GM12874 (cell line): ENCODE data around the gene RUNX2.

ENCODE experiments used
- TF ChIP-seq, protein P1 (sequence below): IDR thresholded peaks from 2 replicates; pipeline ENCODE4 v1.5.1; 2011; ENCODE audit warnings: low read depth, mild to moderate bottlenecking, control low read depth, low read length, moderate library complexity; ENCODE audit not compliant: insufficient read depth

Gene RUNX2

DNA sequence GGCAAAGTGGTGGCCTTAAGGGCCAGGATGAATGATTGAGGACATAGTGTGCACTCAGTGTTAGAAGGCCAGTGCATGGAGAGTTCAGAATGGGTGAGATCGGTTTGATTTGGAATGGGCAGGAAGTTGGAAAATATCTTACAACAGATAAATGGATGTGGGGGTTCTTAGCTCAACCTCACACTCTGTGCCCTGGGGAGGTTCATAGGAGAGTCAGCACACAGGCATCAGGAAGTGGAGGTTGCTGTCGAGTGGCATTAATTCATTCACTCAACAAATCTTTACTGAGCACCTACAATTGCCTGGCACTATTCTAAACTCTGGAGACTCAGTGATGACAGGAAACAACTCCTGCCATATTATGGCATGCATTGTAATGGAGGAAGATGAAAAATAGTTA lies 363.3 kb downstream of the RUNX2 start:
- TF ChIP-seq, protein P1, sequence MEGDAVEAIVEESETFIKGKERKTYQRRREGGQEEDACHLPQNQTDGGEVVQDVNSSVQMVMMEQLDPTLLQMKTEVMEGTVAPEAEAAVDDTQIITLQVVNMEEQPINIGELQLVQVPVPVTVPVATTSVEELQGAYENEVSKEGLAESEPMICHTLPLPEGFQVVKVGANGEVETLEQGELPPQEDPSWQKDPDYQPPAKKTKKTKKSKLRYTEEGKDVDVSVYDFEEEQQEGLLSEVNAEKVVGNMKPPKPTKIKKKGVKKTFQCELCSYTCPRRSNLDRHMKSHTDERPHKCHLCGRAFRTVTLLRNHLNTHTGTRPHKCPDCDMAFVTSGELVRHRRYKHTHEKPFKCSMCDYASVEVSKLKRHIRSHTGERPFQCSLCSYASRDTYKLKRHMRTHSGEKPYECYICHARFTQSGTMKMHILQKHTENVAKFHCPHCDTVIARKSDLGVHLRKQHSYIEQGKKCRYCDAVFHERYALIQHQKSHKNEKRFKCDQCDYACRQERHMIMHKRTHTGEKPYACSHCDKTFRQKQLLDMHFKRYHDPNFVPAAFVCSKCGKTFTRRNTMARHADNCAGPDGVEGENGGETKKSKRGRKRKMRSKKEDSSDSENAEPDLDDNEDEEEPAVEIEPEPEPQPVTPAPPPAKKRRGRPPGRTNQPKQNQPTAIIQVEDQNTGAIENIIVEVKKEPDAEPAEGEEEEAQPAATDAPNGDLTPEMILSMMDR, result no peak

DNA sequence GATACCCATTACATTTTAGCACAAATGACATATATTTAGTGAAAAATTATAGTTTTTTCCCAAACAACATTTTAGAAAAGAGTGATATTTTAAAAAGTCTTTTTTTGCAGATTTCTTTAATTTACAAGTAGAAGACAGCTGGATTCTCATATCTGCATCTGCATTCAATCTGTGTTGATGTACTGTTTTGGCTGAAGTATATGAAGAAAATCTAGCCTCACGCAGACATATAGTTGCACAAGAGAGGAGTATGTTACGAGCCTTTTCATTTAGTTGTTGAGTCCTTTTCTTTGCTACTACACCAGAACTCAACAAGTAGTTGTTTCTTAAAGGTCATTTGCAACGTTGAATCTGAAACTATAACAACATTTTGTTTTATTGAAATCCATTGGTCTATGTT lies 363.9 kb downstream of the RUNX2 start:
- TF ChIP-seq, protein P1, result no peak

DNA sequence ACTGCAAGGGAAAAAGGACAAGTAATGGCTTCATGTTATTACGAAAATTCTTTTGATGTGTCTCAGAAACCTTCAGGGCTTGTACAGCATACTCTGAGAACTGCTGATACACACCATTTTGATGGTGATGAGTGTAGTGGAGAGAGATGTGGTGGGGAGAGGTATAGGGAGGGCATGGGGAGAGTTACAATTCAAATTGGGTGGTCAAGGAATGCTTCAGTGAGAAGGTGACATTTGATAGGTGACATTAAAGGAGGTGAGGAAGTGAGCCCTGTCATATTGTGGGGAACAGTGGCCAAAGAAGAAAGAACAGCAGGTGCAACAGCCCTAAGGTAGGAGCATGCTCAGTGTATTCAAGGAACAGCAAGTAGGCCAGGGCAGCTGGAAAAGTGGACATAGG lies 368.6 kb downstream of the RUNX2 start:
- TF ChIP-seq, protein P1, result no peak

DNA sequence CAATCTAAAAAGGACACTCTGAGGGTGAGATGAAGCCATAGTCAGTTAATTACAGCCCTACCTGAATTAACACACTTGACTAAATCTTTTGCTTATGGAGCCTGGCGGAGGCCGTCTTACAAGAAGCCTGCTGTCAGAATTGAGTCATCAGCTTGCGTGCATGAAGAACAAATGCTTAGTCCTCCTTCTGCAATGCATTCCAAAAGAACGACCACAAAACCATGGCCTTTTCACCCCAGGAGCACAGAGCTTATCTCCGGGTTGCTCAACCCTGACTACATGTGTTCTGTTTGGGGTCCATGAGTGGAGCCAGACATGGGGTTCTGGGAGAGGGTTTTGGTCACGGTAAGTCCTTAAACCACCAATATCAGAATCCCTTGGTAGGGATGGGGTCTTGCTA lies 369.5 kb downstream of the RUNX2 start:
- TF ChIP-seq, protein P1, result no peak

DNA sequence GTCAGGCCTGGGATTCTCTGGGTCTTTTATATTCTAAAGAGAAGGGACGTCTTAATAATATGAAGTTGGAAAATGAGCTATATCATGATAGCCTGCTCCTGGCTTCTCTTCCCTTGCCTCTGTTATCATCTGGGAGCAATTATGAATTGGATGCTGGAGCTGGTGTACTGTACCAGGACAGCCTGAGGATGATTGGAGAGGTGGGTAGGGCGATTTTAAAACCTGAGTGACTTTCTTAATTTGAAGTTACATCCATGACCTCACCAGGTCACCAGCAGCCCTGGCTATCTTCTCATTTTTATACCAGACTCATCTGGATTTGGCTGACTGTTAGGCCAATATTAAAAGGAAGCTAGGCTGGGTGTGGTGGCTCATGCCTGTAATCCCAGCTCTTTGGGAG lies 369.9 kb downstream of the RUNX2 start:
- TF ChIP-seq, protein P1, result no peak

DNA sequence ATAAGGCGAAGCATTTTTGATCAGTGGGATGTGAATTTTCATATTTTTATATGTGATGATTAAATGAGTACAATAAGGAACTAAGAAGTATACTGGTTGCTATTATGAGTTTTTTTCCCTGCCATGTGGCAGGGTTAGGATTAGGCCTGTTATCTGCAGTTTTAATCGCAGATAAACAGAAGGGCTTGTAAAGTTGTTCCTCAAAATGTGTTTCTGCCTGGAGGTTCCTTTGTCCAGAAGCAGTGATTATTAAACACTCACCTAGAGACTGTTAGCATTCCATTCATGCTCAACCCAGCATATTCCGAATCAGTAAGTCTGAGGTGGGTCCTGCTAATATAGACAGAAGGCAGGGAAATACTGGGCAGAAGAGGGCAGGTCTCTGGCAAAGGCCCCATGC lies 371.5 kb downstream of the RUNX2 start:
- TF ChIP-seq, protein P1, result no peak

DNA sequence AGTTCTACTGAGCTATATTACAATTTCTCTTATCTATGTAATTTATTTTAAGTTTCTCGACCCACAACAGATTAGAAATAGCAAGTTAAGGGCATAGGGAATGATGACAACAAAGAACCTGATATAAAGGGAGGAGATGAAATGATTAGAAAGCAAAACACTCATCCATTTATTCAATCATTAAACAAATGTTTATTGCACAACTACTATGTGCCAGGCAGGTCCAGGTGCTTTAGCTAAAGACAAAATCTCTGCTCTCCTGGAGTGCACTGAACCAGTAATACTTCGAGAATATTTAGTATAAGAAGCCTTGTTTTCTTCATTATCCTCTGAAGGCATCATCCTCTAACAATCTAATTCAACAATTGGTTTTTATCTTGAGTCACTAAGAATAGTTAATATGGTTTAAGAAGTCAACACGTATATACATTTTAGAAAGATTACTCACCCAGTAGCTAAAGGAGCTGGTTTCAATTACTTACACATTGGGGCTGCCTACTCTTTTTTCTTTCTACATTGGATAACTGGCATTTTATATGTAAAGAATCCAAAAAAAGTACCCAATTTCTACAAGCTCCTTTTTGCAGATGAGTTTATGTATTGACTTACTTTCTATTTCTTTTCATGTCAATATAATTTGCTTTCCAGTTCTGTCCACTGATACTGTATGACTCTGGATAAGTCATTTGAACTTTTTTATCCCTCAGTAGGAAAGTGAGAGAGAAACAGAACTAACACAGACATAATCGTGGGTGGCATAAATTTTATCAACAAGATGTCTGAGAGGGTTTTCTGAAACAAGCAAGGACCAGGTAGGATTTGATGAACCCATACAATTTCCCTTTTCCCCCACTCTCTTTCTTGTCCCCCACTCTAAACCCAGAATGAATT lies 375.0 kb downstream of the RUNX2 start:
- TF ChIP-seq, protein P1, result no peak
